Posterior vena cava (tissue), 2 donors: ENCODE data around the gene FATE1. TPM values are rescaled to one million over a fixed set of nuclear protein-coding genes. Genes with fewer than 3 reads are reported as not detected.

ENCODE experiments used
- total RNA-seq, 2 donors: library from RNA; stranded (reverse); fragmentation: NEBNext Ultra II Directional; extraction: Animal tissue kit (Norgen Biotek cat#: 25700); gene quantifications; one replicate each; pipeline ENCODE4 v1.2.1, GENCODE V29; 2021
- donor health status: DM: yes; HTN: yes; CAD: no.
- donor health status: DM: yes; HTN: yes; CAD: no.

The FATE1 gene
- total RNA-seq, 2 donors from 2014 or later = not detected

Other genes with a start within 250 kb of the FATE1 start
- gene PASD1, start 152.4 kb upstream of the FATE1 start, total RNA-seq = not detected
- gene PRRG3, start 20.6 kb upstream of the FATE1 start, total RNA-seq = 1 to 10 TPM in 1 of 2 donors, under 1 TPM in 1; 0.86 to 5.1 TPM
- not detected for gene CNGA2, start 18.7 kb downstream of the FATE1 start, total RNA-seq
- not detected for gene MAGEA4, start 196.9 kb downstream of the FATE1 start, total RNA-seq